Measurements from ENCODE around the gene AKNA. TPM values are rescaled to one million over a fixed set of nuclear protein-coding genes. Genes with fewer than 3 reads are reported as not detected.

The AKNA gene
- polyA plus RNA-seq, 1 of the 3 experiments (the other 2 are of a cell fraction) = 0.84 TPM

DNA sequence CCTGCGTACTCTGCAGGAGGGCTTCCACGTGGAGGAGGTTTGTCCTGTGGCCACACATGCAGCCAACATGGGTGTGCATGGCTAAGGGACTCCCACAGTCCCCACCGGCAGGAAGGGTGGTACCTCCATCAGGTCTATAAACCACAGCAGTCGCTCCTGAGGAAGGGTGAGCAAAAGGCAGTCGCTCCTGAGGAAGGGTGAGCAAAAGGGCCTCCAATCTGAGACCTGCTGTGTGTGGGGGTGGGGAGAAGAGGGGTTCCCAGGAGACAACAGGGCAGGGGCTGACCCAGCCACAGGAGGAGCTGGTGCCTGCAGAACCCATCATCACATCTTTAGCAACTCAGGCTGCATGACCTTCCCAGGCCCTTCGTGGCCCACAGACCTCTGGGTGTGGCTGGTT, 30.3 kb upstream of the AKNA start:
- ChIA-PET POLR2A (no interaction called here), CTCF (interaction anchor here (1.2 to 8.9 kb wide), 3 partner anchors 13 to 236 kb away, joined by 3 to 74 read pairs (median 3); no protein-coding TSS in a partner anchor)
- Histone ChIP-seq H4K20me1 (ENCODE audit: insufficient read depth) (no peaks in the 10 kb centered on the region), H3K4me3 (ENCODE audit: low read depth in 2 of 2, low read length in 1 of 2) (no peak overlapping the region), H3K9me3 (no peaks in the 10 kb centered on the region), H3K9ac (no peak overlapping the region), H3K79me2 (ENCODE audit: insufficient read depth) (no peaks in the 10 kb centered on the region), H3K27ac (ENCODE audit: low read depth in 2 of 2, low read length in 1 of 2) (no peak overlapping the region), H2AFZ (ENCODE audit: low read depth) (no peak overlapping the region), H3K27me3 (ENCODE audit: insufficient read depth) (no peaks in the 10 kb centered on the region), H3K4me2 (no peak overlapping the region), H3K36me3 (replicated peaks in 1 of 2; ENCODE audit: control insufficient read depth in 1 of 2, insufficient read depth in 2 of 2, low read length in 1 of 2) (no peaks in the 10 kb centered on the region), H3F3A (replicated peaks; ENCODE audit: insufficient read depth) (no peaks in the 10 kb centered on the region), H3K9me2 (no peaks in the 10 kb centered on the region), H3K4me1 (ENCODE audit: control insufficient read depth in 1 of 2, insufficient read depth in 2 of 2, low read depth in 1 of 2, low read length in 1 of 2) (no peaks in the 10 kb centered on the region)
- TF ChIP-seq, protein P1, sequence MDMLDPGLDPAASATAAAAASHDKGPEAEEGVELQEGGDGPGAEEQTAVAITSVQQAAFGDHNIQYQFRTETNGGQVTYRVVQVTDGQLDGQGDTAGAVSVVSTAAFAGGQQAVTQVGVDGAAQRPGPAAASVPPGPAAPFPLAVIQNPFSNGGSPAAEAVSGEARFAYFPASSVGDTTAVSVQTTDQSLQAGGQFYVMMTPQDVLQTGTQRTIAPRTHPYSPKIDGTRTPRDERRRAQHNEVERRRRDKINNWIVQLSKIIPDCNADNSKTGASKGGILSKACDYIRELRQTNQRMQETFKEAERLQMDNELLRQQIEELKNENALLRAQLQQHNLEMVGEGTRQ (IDR thresholded peaks at IDR 0.05; ENCODE audit: borderline replicate concordance, low read depth, low read length) = no peak
- TF ChIP-seq POLR2AphosphoS5 (IDR thresholded peaks at IDR 0.05; ENCODE audit: low read depth, low read length) = no peak
- no peak for TF ChIP-seq FOSL2 (IDR thresholded peaks at IDR 0.05; ENCODE audit: borderline replicate concordance, low read depth)
- TF ChIP-seq GABPA (IDR thresholded peaks at IDR 0.05; ENCODE audit: low read depth) = no peak
- no peak for TF ChIP-seq MEF2A (IDR thresholded peaks at IDR 0.05; ENCODE audit: borderline replicate concordance, low read depth)
- no peak for TF ChIP-seq FOXM1 (IDR thresholded peaks at IDR 0.05; ENCODE audit: low read depth)
- no peak for DNase-seq
- WGBS (ENCODE audit: low lambda C conversion rate) = 71% methylated on average over 1 of the region's 6 CpGs

DNA sequence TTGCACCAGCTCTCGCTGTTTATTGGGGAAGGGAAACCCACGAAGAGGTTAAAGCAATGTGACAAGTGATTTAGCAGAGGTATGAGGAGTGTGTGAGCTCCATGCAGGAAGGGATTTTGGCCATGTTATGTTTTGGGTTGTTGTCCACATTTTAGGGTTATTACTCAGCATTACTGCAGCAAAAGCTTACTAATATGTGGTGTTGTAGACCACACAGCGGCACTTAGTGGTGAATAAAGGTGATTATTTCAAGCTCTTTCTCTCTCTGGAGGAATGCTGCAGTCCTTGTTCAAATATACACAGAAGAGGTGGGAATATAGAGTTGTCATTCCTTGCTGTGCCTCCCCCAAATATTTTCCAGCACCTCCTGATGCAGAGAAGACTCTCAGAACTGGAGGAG, 29.7 kb upstream of the AKNA start:
- no peak for DNase-seq
- no peak overlapping the region for H3K4me3 ChIP-seq (ENCODE audit: low read depth in 2 of 2, low read length in 1 of 2)
- no peaks in the 10 kb centered on the region for H4K20me1 ChIP-seq (ENCODE audit: insufficient read depth)
- no peaks in the 10 kb centered on the region for H3K9me2 ChIP-seq
- H3K79me2 ChIP-seq (ENCODE audit: insufficient read depth) = no peaks in the 10 kb centered on the region
- 76% methylated on average over 3 of the region's 3 CpGs for WGBS (ENCODE audit: low lambda C conversion rate)
- H3K27ac ChIP-seq (ENCODE audit: low read depth in 2 of 2, low read length in 1 of 2) = no peak overlapping the region
- TF ChIP-seq FOSL2 (IDR thresholded peaks at IDR 0.05; ENCODE audit: borderline replicate concordance, low read depth) (no peak), POLR2AphosphoS5 (IDR thresholded peaks at IDR 0.05; ENCODE audit: low read depth, low read length) (no peak), GATA2 (CRISPR knock-in tag; IDR thresholded peaks at IDR 0.05) (no peak), SIN3A (IDR thresholded peaks at IDR 0.05; ENCODE audit: borderline replicate concordance, low read depth, low read length) (no peak), YY1 (IDR thresholded peaks at IDR 0.05; ENCODE audit: low read depth) (no peak), RXRA (IDR thresholded peaks at IDR 0.05; ENCODE audit: borderline replicate concordance, low read depth) (no peak), MXI1 (IDR thresholded peaks at IDR 0.05; ENCODE audit: low read depth, low read length) (no peak), RAD21 (IDR thresholded peaks at IDR 0.05; ENCODE audit: low read length) (no peak), JUND (IDR thresholded peaks at IDR 0.05) (no peak), EP300 (IDR thresholded peaks at IDR 0.05; ENCODE audit: borderline replicate concordance in 1 of 2, low read depth in 1 of 2, low read length in 1 of 2) (no peak), MEF2A (IDR thresholded peaks at IDR 0.05; ENCODE audit: borderline replicate concordance, low read depth) (no peak), FOXM1 (IDR thresholded peaks at IDR 0.05; ENCODE audit: low read depth) (no peak), CHD2 (IDR thresholded peaks at IDR 0.05; ENCODE audit: low read length, partially characterized antibody) (no peak)
- TF ChIP-seq, protein P2, sequence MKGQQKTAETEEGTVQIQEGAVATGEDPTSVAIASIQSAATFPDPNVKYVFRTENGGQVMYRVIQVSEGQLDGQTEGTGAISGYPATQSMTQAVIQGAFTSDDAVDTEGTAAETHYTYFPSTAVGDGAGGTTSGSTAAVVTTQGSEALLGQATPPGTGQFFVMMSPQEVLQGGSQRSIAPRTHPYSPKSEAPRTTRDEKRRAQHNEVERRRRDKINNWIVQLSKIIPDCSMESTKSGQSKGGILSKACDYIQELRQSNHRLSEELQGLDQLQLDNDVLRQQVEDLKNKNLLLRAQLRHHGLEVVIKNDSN (IDR thresholded peaks at IDR 0.05; ENCODE audit: borderline replicate concordance, low read depth) = no peak
- TF ChIP-seq, protein P3, sequence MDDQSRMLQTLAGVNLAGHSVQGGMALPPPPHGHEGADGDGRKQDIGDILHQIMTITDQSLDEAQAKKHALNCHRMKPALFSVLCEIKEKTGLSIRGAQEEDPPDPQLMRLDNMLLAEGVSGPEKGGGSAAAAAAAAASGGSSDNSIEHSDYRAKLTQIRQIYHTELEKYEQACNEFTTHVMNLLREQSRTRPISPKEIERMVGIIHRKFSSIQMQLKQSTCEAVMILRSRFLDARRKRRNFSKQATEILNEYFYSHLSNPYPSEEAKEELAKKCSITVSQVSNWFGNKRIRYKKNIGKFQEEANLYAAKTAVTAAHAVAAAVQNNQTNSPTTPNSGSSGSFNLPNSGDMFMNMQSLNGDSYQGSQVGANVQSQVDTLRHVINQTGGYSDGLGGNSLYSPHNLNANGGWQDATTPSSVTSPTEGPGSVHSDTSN (IDR thresholded peaks at IDR 0.05) = no peak
- TF ChIP-seq, protein P4, sequence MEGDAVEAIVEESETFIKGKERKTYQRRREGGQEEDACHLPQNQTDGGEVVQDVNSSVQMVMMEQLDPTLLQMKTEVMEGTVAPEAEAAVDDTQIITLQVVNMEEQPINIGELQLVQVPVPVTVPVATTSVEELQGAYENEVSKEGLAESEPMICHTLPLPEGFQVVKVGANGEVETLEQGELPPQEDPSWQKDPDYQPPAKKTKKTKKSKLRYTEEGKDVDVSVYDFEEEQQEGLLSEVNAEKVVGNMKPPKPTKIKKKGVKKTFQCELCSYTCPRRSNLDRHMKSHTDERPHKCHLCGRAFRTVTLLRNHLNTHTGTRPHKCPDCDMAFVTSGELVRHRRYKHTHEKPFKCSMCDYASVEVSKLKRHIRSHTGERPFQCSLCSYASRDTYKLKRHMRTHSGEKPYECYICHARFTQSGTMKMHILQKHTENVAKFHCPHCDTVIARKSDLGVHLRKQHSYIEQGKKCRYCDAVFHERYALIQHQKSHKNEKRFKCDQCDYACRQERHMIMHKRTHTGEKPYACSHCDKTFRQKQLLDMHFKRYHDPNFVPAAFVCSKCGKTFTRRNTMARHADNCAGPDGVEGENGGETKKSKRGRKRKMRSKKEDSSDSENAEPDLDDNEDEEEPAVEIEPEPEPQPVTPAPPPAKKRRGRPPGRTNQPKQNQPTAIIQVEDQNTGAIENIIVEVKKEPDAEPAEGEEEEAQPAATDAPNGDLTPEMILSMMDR (IDR thresholded peaks at IDR 0.05) = no peak
- H3K9ac ChIP-seq = no peak overlapping the region
- H2AFZ ChIP-seq (ENCODE audit: low read depth) = no peak overlapping the region
- H3F3A ChIP-seq (replicated peaks; ENCODE audit: insufficient read depth) = no peaks in the 10 kb centered on the region
- H3K36me3 ChIP-seq (replicated peaks in 1 of 2; ENCODE audit: control insufficient read depth in 1 of 2, insufficient read depth in 2 of 2, low read length in 1 of 2) = no peaks in the 10 kb centered on the region
- ChIA-PET POLR2A (no interaction called here), CTCF (interaction anchor here (1.2 to 8.9 kb wide), 2 partner anchors 13 to 236 kb away, joined by 3 to 74 read pairs; no protein-coding TSS in a partner anchor)
- H3K27me3 ChIP-seq (ENCODE audit: insufficient read depth) = no peaks in the 10 kb centered on the region
- no peaks in the 10 kb centered on the region for H3K9me3 ChIP-seq
- H3K4me1 ChIP-seq (ENCODE audit: control insufficient read depth in 1 of 2, insufficient read depth in 2 of 2, low read depth in 1 of 2, low read length in 1 of 2) = no peaks in the 10 kb centered on the region
- H3K4me2 ChIP-seq = no peak overlapping the region
